ENCODE results near the gene C1RL. TPM values are rescaled to one million over a fixed set of nuclear protein-coding genes. Genes with fewer than 3 reads are reported as not detected.

The C1RL gene
- total RNA-seq, 1 donor from 2014 or later: 32.4 TPM

GRCh38 chr12:7113389-7113871, 4.4 kb upstream of the C1RL start:
- no peaks in the 10 kb centered on the region for H3K9me3 Mint-ChIP-seq
- DNase-seq (ENCODE audit: extremely low spot score, unreplicated experiment): no peak
- no peak overlapping the region for H3K4me3 Mint-ChIP-seq

GRCh38 chr12:7112041-7112440, 3.0 kb upstream of the C1RL start:
- Mint-ChIP-seq H3K27ac (no peak overlapping the region), H3K4me1 (ENCODE audit: unreplicated experiment) (peaks cover 5% of the 10 kb centered on the region), H3K4me3 (no peak overlapping the region), H3K36me3 (peaks cover 15% of the 10 kb centered on the region), H3K9me3 (no peaks in the 10 kb centered on the region), H3K27me3 (no peaks in the 10 kb centered on the region)
- no peak for TF ChIP-seq CTCF (conservative IDR thresholded peaks at IDR 0.05)
- DNase-seq (ENCODE audit: extremely low spot score, unreplicated experiment): no peak

More at GRCh38 chr12:7113389-7113871, 4.4 kb upstream of the C1RL start:
- peak; percentile 93 for TF ChIP-seq CTCF (conservative IDR thresholded peaks at IDR 0.05)
- Mint-ChIP-seq H3K27ac (peak overlapping the region; percentile 53), H3K27me3 (no peaks in the 10 kb centered on the region), H3K36me3 (peaks cover 15% of the 10 kb centered on the region), H3K4me1 (ENCODE audit: unreplicated experiment) (no peaks in the 10 kb centered on the region)

GRCh38 chr12:7110661-7111060, 1.6 kb upstream of the C1RL start:
- Mint-ChIP-seq H3K36me3 (peaks cover 23% of the 10 kb centered on the region), H3K27ac (no peak overlapping the region), H3K4me3 (no peak overlapping the region), H3K4me1 (ENCODE audit: unreplicated experiment) (peaks cover 5% of the 10 kb centered on the region), H3K9me3 (no peaks in the 10 kb centered on the region), H3K27me3 (no peaks in the 10 kb centered on the region)
- no peak for TF ChIP-seq CTCF (conservative IDR thresholded peaks at IDR 0.05)
- no peak for DNase-seq (ENCODE audit: extremely low spot score, unreplicated experiment)

- Mint-ChIP-seq H3K27ac (peak overlapping the region; percentile 96), H3K4me3 (peak overlapping the region; percentile 92), H3K4me1 (ENCODE audit: unreplicated experiment) (peaks cover 5% of the 10 kb centered on the region), H3K36me3 (peaks cover 26% of the 10 kb centered on the region), H3K9me3 (no peaks in the 10 kb centered on the region), H3K27me3 (no peaks in the 10 kb centered on the region)
- no peak for TF ChIP-seq CTCF (conservative IDR thresholded peaks at IDR 0.05)
- DNase-seq (ENCODE audit: extremely low spot score, unreplicated experiment): no peak
These were observed 532 bp upstream of the C1RL start for GRCh38 chr12:7109572-7109920.

- Mint-ChIP-seq H3K27me3 (no peaks in the 10 kb centered on the region), H3K9me3 (no peaks in the 10 kb centered on the region), H3K36me3 (peaks cover 26% of the 10 kb centered on the region), H3K27ac (peak overlapping the region; percentile 96), H3K4me3 (peak overlapping the region; percentile 95), H3K4me1 (ENCODE audit: unreplicated experiment) (peaks cover 5% of the 10 kb centered on the region)
- DNase-seq (ENCODE audit: extremely low spot score, unreplicated experiment): no peak
- no peak for TF ChIP-seq CTCF (conservative IDR thresholded peaks at IDR 0.05)
These were observed 815 bp downstream of the C1RL start for GRCh38 chr12:7108003-7108795.

Data from type B pancreatic cell (in vitro differentiated cells).